BE2C (cell line): ENCODE measurements around the gene MOSPD3.

Source experiments
- DNase-seq: peaks from one replicate; pipeline ENCODE4 v3.0.0-alpha.2; 2020
- H3K27me3 ChIP-seq: fragments of 250-450 bp; sonication (Bioruptor Pico); 2 replicates; pipeline ENCODE4 v1.5.1; 2020; ENCODE audit warnings: mild to moderate bottlenecking
- H3K36me3 ChIP-seq: fragments of 250-450 bp; sonication (Bioruptor Pico); 2 replicates; pipeline ENCODE4 v1.5.1; 2020; ENCODE audit warnings: mild to moderate bottlenecking
- H3K4me1 ChIP-seq: fragments of 250-450 bp; sonication (Bioruptor Pico); 2 replicates; pipeline ENCODE4 v1.5.1; 2020
- H3K4me3 ChIP-seq: 2 replicates; pipeline ENCODE4 v1.5.1; 2011; ENCODE audit warnings: low read depth, low read length
- H3K9me3 ChIP-seq: fragments of 250-450 bp; sonication (Bioruptor Pico); 2 replicates; pipeline ENCODE4 v1.5.1; 2020
- TF ChIP-seq, protein P1 (sequence below): IDR thresholded peaks from 2 replicates; pipeline ENCODE4 v1.5.1; 2012; ENCODE audit warnings: mild to moderate bottlenecking, low read depth, low read length

The MOSPD3 gene

DNA sequence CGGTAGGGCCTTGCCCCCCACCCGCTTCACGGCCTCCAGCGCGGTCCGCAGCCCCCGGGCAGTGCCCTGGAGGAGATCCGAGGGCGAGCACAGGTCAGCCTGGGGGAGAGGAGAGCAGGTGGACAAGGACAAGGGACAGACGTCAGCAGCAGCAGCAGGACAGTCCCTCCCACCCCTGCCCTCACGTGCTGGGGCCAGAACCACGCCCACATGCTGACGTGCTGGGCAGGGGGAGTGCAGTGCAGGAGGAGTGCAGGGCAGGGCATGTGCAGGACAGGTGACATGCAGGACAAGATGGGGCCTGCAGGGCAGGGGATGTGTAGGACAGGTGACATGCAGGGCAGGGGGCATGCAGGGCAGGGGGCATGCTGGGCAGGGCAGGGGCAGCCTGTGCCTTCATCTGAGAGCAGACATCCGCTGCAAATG is 37.1 kb upstream of the MOSPD3 start:
- H3K36me3 ChIP-seq, result peaks cover 12% of the 10 kb centered on the region
- no peak for DNase-seq
- H3K9me3 ChIP-seq, result no peaks in the 10 kb centered on the region
- TF ChIP-seq, protein P1, sequence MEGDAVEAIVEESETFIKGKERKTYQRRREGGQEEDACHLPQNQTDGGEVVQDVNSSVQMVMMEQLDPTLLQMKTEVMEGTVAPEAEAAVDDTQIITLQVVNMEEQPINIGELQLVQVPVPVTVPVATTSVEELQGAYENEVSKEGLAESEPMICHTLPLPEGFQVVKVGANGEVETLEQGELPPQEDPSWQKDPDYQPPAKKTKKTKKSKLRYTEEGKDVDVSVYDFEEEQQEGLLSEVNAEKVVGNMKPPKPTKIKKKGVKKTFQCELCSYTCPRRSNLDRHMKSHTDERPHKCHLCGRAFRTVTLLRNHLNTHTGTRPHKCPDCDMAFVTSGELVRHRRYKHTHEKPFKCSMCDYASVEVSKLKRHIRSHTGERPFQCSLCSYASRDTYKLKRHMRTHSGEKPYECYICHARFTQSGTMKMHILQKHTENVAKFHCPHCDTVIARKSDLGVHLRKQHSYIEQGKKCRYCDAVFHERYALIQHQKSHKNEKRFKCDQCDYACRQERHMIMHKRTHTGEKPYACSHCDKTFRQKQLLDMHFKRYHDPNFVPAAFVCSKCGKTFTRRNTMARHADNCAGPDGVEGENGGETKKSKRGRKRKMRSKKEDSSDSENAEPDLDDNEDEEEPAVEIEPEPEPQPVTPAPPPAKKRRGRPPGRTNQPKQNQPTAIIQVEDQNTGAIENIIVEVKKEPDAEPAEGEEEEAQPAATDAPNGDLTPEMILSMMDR, result no peak
- H3K4me1 ChIP-seq, result no peaks in the 10 kb centered on the region
- no peak overlapping the region for H3K4me3 ChIP-seq
- peaks cover under 1% of the 10 kb centered on the region for H3K27me3 ChIP-seq

DNA sequence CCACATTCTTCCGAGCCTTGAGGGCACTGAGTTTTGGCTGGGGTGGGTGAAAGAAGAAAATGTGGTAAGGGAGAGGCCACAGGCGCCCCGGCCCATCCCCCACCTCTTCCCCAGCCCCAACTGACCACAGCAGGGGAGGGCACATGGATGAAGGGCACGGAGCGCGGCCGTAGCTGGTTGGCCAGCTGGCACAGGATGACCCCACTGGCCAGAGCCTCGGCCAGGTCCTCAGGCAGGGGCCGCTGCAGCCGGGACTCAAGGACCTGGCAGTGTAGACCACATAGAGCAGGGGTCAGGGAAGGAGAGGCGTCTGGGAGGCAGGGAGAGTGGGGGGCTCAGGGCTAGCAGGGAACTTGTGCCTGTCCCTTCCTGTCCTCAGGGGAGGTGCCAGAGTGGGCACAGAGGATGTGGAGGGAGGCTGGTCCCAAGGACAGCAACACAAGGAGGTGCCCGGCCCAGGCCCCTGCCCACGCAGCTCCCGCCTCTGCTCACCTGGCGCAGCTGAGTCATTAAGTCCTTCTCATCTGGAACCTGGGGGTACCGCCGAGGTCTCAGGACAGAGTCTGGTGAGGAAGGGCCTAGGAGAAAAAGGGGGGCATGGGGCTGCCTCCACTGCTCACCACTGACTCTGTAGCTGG is 36.5 kb upstream of the MOSPD3 start:
- Histone ChIP-seq H3K36me3 (peaks cover 19% of the 10 kb centered on the region), H3K27me3 (no peaks in the 10 kb centered on the region), H3K4me1 (no peaks in the 10 kb centered on the region), H3K4me3 (no peak overlapping the region), H3K9me3 (no peaks in the 10 kb centered on the region)
- DNase-seq, result no peak
- TF ChIP-seq, protein P1, result no peak

DNA sequence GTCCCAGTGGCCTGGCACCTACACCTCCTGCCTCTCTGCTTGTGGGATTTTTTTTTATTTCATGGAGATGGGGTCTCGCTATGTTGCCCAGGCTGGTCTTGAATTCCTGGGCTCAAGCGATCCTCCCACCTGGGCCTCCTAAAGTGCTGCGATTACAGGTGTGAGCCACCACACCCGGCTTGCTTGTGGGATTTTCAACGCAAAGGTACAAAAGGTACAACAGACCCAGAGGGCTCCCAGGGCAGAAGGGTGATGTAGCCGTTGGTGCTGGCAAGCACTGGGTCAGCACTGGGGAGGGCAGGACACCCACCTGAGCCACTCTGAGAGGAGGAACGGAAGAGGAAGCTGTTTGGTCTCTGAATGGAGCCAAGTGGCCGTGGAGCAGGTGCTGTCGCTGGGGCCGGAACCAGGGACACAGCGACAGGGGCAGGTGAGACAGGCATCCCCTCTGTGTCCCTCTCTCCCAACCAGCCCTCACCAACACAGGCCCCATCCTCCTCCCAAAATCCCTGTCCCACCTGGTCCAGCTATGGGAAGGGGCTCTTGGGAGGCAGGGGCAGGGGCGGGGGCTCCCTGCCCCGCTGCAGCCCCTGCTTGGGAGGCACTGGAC is 35.9 kb upstream of the MOSPD3 start:
- Histone ChIP-seq H3K9me3 (no peaks in the 10 kb centered on the region), H3K36me3 (peaks cover 25% of the 10 kb centered on the region), H3K4me1 (no peaks in the 10 kb centered on the region), H3K4me3 (no peak overlapping the region), H3K27me3 (no peaks in the 10 kb centered on the region)
- TF ChIP-seq, protein P1, result no peak
- no peak for DNase-seq

DNA sequence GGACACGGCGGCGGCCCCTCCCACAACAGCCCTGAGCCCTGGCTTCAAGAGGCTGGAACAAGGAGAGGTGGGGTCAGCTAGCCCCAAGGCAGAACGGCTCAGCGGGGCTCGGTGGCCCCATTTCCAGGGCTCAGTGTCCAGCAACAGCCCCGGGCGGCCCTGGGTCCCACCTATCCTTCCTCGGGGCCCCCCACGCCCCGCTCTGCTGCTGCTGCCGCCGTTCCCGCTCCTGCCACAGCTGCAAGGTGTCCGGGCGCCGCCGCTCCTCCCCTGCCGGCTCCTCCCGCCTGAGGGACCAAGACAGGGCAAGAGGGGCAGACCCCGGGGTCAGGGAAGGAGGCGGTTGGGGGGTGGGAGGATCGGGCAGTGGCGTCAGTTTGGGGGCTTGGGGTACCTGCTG is 35.2 kb upstream of the MOSPD3 start:
- peaks cover 27% of the 10 kb centered on the region for H3K36me3 ChIP-seq
- TF ChIP-seq, protein P1, result no peak
- no peaks in the 10 kb centered on the region for H3K4me1 ChIP-seq

DNA sequence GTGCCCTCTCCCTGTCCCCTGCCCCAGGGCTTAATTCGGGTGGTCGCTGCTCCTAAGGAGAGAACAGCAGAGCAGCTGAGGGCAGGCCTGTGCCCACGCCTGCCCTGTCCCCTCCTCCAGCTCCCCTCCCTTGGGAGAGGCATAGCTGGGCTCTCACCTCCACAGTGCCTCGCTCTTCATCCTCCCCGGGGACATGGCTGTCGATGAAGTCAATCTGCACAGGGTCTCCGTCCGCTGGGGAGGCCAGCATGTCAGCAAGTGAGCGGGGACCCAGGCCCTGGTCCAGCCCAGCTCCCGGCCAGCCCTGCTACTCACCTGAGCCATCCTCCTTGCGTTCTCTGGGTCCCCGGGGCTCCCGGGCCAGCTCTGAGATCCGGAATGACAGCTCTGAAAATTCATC is 34.8 kb upstream of the MOSPD3 start:
- TF ChIP-seq, protein P1, result no peak
- Histone ChIP-seq H3K36me3 (peaks cover 27% of the 10 kb centered on the region), H3K9me3 (no peaks in the 10 kb centered on the region), H3K27me3 (no peaks in the 10 kb centered on the region), H3K4me1 (no peaks in the 10 kb centered on the region), H3K4me3 (no peak overlapping the region)
- DNase-seq, result no peak

More for the DNA sequence above, 35.2 kb upstream of the MOSPD3 start:
- H3K27me3 ChIP-seq, result no peaks in the 10 kb centered on the region
- no peak overlapping the region for H3K4me3 ChIP-seq
- no peaks in the 10 kb centered on the region for H3K9me3 ChIP-seq
- DNase-seq, result no peak
